GM06990 (cell line): ENCODE results near the gene TRAF3IP1.

Source experiments
- DNase-seq: peaks from one replicate; pipeline ENCODE4 v3.0.0-alpha.2; 2011; ENCODE audit not compliant: insufficient read length; ENCODE audit errors: extremely low read depth
- H3K27me3 ChIP-seq: replicated peaks from 2 replicates; pipeline ENCODE4 v1.6.0; 2011; ENCODE audit warnings: low read length; ENCODE audit not compliant: control insufficient read depth, insufficient read depth
- H3K36me3 ChIP-seq: 2 replicates; pipeline ENCODE4 v1.5.1; 2011; ENCODE audit warnings: low read length; ENCODE audit not compliant: control insufficient read depth, insufficient read depth
- H3K4me3 ChIP-seq: replicated peaks from 2 replicates; pipeline ENCODE4 v1.5.1; 2011; ENCODE audit warnings: low read depth, mild to moderate bottlenecking, control low read depth, low read length
- TF ChIP-seq, protein P1 (sequence below): IDR thresholded peaks from 2 replicates; pipeline ENCODE4 v1.5.1; 2011; ENCODE audit warnings: low read length, control low read depth, mild to moderate bottlenecking, inconsistent platforms; ENCODE audit not compliant: insufficient read depth, poor library complexity, severe bottlenecking

TRAF3IP1 gene

DNA sequence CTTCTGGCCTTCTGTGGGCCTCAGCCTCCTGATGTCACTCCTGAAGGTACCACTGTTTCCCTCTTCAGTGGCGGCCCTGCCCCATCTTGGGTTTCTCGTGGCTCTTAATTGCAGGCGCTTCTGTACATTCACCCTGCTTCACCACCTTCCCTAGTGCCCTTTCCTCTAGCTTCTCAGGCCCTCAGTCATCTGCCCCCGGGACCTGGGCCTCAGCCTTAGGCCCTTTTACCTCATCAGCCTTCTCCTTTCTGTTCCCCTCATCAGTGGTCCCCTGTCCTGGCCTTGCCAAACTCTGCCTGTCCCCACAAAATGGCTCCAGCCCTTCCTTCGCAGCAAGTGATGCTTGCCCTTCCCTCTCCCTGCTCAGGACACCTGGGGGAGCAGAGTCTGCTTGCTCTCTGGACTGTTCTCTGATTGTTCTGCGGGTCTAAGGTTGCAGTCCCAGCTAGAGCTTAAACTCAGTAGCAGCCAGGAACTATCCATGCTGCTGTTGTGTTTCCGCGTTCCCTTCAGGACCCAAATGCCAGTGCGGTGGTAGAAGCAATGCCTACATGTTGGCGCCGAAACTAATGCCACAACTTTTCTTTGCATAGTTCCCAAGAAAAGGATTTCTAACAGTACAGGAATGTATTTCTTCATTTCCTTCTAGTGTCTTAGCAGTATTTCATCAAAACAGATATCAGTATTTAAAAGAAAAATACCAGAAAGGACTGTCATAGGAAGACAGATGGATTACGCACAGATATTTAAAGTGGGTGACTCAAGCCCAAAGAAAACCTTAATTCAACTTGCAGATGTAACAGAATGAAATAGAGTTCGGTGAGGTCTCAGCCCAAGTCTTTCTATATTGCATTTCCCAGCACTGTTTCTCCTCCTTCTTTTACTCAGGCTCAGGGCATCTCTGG is 113.9 kb downstream of the TRAF3IP1 start:
- H3K36me3 ChIP-seq, result peaks cover 24% of the 10 kb centered on the region
- H3K4me3 ChIP-seq, result no peak overlapping the region
- no peaks in the 10 kb centered on the region for H3K27me3 ChIP-seq
- TF ChIP-seq, protein P1, sequence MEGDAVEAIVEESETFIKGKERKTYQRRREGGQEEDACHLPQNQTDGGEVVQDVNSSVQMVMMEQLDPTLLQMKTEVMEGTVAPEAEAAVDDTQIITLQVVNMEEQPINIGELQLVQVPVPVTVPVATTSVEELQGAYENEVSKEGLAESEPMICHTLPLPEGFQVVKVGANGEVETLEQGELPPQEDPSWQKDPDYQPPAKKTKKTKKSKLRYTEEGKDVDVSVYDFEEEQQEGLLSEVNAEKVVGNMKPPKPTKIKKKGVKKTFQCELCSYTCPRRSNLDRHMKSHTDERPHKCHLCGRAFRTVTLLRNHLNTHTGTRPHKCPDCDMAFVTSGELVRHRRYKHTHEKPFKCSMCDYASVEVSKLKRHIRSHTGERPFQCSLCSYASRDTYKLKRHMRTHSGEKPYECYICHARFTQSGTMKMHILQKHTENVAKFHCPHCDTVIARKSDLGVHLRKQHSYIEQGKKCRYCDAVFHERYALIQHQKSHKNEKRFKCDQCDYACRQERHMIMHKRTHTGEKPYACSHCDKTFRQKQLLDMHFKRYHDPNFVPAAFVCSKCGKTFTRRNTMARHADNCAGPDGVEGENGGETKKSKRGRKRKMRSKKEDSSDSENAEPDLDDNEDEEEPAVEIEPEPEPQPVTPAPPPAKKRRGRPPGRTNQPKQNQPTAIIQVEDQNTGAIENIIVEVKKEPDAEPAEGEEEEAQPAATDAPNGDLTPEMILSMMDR, result no peak
- no peak for DNase-seq

DNA sequence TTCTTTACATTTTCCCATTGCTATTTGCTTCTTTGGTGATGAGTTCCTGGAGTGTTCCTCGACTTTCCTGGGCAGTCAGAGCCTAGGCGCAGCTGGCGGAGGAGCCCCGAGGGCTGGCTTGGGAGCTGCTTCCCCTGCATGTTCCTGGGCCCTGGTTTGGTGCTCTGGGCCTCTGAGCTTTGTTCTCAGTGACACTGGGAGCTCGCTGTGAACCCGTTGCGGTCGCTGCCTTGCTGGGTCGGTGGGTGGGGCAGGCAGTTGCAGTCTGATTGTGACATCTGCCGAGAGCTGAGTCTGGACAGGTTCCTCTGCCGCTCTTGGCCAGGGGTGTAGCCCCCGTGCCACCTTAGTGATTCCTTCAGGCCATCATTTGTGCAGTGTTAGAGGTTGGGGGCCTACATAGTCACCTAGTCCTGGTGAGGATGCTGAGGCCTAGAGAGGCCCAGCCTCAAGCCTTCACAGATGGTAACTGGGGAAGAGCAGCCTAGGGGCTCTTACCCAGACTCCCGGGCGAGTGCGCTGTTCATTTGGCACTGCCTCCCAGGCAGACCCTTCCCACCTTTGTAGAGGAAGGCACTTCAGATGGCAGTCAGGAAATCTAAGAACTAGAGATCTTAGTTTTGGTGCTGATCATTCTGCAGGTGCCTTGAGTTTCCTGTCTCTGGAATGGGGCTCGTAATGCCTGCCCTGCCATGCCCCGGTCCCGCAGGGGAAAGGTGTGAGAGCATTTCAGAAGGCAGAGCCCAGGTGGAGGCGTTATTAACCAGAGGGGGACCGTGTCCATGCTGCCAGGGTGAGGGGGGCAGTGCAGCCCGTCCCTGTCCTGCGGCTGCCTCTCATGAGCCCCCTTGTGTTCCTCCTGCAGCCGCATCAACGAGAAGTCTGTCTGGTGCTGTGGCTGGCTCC is 114.8 kb downstream of the TRAF3IP1 start:
- TF ChIP-seq, protein P1, result no peak
- Histone ChIP-seq H3K4me3 (no peak overlapping the region), H3K36me3 (peaks cover 27% of the 10 kb centered on the region), H3K27me3 (no peaks in the 10 kb centered on the region)
- DNase-seq, result no peak

DNA sequence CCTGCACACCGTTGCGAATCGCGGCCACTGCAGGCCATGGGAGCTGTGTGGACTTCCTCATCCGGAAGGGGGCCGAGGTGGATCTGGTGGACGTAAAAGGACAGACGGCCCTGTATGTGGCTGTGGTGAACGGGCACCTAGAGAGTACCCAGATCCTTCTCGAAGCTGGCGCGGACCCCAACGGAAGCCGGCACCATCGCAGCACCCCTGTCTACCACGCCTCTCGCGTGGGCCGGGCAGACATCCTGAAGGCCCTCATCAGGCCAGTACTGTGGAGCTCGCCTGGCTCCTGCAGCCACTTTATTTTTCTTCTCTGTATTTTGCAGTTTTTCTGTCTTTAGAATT is 115.4 kb downstream of the TRAF3IP1 start:
- TF ChIP-seq, protein P1, result no peak
- Histone ChIP-seq H3K4me3 (no peak overlapping the region), H3K36me3 (peaks cover 30% of the 10 kb centered on the region), H3K27me3 (no peaks in the 10 kb centered on the region)
- DNase-seq, result no peak

DNA sequence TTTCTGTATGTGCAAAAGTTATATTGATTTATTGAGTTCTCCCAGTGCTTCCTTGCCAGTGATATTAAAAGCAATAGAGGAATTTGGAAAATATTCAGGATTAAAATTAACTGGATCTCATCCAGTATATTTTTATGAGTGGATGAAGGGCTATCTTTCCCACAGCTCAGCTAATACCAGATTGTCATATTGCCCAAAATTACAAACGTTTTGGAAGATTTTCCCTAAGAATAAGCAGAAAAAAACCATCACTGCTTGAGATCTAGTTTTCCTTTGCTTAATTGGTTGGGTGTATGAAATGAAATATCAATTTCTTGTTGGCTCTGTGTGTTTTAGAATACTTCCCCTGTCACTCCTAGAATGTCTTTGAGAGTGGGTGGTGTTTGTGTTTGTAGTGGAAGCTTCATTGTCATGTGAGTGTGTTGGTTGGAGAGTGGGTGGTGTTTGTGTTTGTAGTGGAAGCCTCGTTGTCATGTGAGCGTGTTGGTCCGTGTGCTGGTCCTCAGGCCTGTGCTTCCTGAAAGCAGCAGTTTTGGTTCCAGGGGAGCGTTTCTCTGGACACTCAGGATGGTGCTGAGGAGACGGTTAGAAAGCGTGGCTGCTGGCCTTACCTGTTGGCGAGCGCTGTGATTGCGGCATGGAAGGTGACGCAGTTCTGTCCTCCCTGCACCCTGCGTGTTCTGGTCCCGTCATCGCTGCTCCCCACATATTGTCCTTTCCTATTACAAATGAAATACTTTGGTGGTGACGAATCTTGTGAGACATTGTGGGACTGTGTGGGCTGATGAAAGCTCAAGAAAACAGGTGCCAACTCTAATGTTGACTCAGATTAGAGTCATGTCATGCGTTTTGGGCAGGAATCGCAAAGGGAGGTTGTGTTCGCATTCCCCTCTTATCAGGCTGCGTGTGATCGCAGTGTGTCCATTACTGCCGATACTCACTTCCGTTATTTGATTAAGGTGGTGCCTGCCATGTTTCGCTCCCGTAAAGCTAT is 118.8 kb downstream of the TRAF3IP1 start:
- no peak for DNase-seq
- H3K36me3 ChIP-seq, result peaks cover 24% of the 10 kb centered on the region

More for the DNA sequence above, 118.8 kb downstream of the TRAF3IP1 start:
- TF ChIP-seq, protein P1, result no peak
- Histone ChIP-seq H3K27me3 (no peaks in the 10 kb centered on the region), H3K4me3 (no peak overlapping the region)
